GM12801 (cell line): ENCODE measurements around the gene GTF2I.

ENCODE experiments used
- CTCF ChIP-seq: IDR thresholded peaks from one replicate; pipeline ENCODE4 v1.5.1; 2011; ENCODE audit warnings: control low read depth; ENCODE audit not compliant: insufficient read length; ENCODE audit errors: extremely low read depth

The GTF2I gene

GRCh38 chr7:74654811-74655210 lies 2.7 kb upstream of the GTF2I start:
- TF ChIP-seq CTCF, result no peak

- TF ChIP-seq CTCF, result no peak
These were observed 2.2 kb upstream of the GTF2I start for GRCh38 chr7:74655324-74655723.

GRCh38 chr7:74655768-74656440 lies 1.6 kb upstream of the GTF2I start:
- no peak for TF ChIP-seq CTCF

GRCh38 chr7:74656441-74656836 lies 1.1 kb upstream of the GTF2I start:
- TF ChIP-seq CTCF, result no peak

GRCh38 chr7:74656837-74657691 lies 454 bp upstream of the GTF2I start:
- no peak for TF ChIP-seq CTCF

- no peak for TF ChIP-seq CTCF
These were observed 873 bp downstream of the GTF2I start for GRCh38 chr7:74658178-74659004.

GRCh38 chr7:74665296-74665938 lies 7.9 kb downstream of the GTF2I start:
- TF ChIP-seq CTCF, result no peak
